Neural cell (in vitro differentiated cells): ENCODE measurements around the gene LIN7B.
A peak's percentile ranks its signal among the peaks of the same experiment; 100 is the strongest.

Source experiments
- EP300 ChIP-seq: fragments of 450-650 bp; conservative IDR thresholded peaks from 2 replicates; pipeline ENCODE4 v1.6.1; 2014; ENCODE audit warnings: antibody characterized with exemption, mild to moderate bottlenecking, moderate library complexity; ENCODE audit not compliant: poor library complexity, severe bottlenecking
- EZH2 ChIP-seq: fragments of 200-600, 300-800 bp; shearing (Covaris generic), sonication (generic); IDR thresholded peaks from 2 replicates; pipeline ENCODE4 v1.6.1; 2014; ENCODE audit warnings: antibody characterized with exemption, low read length, borderline replicate concordance, mild to moderate bottlenecking; ENCODE audit not compliant: insufficient read depth, poor library complexity, severe bottlenecking
- POLR2AphosphoS5 ChIP-seq: IDR thresholded peaks from 2 replicates; pipeline ENCODE4 v1.6.1; 2012
- RAD21 ChIP-seq: fragments of 450-650 bp; conservative IDR thresholded peaks from 2 replicates; pipeline ENCODE4 v1.6.1; 2014; ENCODE audit warnings: antibody characterized with exemption, mild to moderate bottlenecking, moderate library complexity
- TAF1 ChIP-seq: IDR thresholded peaks from 2 replicates; pipeline ENCODE4 v1.6.1; 2012; ENCODE audit warnings: low read depth
- TF ChIP-seq, protein P1 (sequence below): fragments of 450-650 bp; IDR thresholded peaks from 2 replicates; pipeline ENCODE4 v1.5.1; 2014; ENCODE audit warnings: antibody characterized with exemption, mild to moderate bottlenecking, moderate library complexity; ENCODE audit not compliant: poor library complexity, severe bottlenecking

DNA sequence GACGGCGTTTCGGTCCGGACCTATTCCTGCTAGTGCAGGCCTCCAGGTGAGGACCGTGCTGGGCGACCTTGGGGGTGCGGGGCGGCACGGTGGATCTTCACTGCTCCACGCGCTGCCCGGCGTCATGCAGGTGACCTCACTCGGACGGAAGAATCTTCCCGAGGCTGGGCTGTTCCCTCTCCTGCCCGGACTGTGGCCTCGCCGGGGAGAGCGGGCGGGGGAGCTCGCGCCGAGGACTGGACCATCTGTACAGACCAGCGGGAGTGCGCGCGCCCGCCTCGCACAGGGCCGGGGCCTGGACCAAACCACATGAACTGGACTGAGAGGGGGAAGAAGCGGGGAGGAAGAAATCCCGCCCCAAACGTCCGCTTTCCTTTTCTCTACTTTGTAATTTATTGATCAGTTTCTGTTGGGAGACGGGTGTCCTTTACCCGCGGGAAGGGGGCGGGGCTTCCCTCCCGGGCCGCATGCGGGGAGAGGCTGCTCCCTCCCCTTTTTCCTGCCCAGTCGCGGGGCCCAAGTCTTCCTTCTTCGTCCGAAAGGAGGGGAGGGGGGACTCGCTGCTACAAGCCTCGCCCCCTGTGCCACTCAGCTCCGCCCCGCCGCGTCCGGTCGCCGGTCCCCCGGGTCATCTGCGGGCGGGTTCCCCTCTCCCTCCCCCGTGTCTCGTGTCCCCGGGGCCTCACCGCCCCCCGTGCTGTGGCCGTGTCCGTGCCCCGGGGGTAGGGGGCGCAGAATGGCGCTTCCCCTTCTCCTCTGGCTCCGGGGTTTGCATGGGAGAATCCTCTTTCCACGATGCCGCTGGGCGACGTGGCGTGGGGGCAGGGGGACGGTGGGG, 36.2 kb downstream of the LIN7B start:
- TF ChIP-seq, protein P1, sequence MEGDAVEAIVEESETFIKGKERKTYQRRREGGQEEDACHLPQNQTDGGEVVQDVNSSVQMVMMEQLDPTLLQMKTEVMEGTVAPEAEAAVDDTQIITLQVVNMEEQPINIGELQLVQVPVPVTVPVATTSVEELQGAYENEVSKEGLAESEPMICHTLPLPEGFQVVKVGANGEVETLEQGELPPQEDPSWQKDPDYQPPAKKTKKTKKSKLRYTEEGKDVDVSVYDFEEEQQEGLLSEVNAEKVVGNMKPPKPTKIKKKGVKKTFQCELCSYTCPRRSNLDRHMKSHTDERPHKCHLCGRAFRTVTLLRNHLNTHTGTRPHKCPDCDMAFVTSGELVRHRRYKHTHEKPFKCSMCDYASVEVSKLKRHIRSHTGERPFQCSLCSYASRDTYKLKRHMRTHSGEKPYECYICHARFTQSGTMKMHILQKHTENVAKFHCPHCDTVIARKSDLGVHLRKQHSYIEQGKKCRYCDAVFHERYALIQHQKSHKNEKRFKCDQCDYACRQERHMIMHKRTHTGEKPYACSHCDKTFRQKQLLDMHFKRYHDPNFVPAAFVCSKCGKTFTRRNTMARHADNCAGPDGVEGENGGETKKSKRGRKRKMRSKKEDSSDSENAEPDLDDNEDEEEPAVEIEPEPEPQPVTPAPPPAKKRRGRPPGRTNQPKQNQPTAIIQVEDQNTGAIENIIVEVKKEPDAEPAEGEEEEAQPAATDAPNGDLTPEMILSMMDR = no peak
- TF ChIP-seq POLR2AphosphoS5 = no peak
- no peak for TF ChIP-seq EZH2
- no peak for TF ChIP-seq RAD21
- TF ChIP-seq EP300 = no peak
- peak; percentile 60 for TF ChIP-seq TAF1
